Measurements from ENCODE around the gene SIDT2. TPM values are rescaled to one million over a fixed set of nuclear protein-coding genes. Genes with fewer than 3 reads are reported as not detected.

Gene SIDT2
- total and polyA plus RNA-seq, 2 of the 4 experiments (the other 2 are of a cell fraction): 7.3 to 30.3 TPM

DNA sequence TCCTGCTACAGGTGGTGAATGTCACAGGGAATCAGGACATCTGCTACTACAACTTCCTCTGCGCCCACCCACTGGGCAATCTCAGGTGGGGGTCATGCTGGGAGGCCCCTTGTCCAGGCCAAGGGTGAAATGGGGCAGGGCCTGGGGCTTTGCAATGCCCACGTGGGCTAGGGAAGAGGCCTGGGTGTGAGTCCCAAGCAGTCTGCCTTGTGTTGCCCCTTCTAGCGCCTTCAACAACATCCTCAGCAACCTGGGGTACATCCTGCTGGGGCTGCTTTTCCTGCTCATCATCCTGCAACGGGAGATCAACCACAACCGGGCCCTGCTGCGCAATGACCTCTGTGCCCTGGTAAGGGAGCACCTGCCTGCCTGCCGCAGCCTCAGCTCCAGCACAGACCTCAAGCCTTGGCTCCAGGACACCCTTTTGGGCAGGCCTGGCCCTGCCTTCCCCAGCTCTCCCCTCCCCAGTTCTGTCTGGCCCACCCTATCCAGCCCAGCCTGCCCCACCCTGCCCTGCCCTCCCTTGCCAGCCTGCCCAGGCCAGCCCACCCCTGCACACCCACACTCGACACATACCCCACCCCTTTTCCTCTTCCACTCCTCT, 11.5 kb downstream of the SIDT2 start:
- H3K9ac ChIP-seq (ENCODE audit: low read depth, low read length): no peak overlapping the region
- dilution Hi-C loops (cut with HindIII; ENCODE audit: low sequenced_read_pairs, unreplicated experiment): no loop called here

More for the DNA sequence above, 11.5 kb downstream of the SIDT2 start:
- Histone ChIP-seq H4K91ac (ENCODE audit: insufficient read depth, low read depth, low read length) (no peak overlapping the region), H3K56ac (ENCODE audit: extremely low read depth, insufficient read depth, low read length) (no peak overlapping the region), H3K9me3 (ENCODE audit: control insufficient read depth, insufficient read depth, low read length) (no peaks in the 10 kb centered on the region), H3K27ac (ENCODE audit: insufficient read depth, low read length) (no peak overlapping the region), H3K4me1 (ENCODE audit: control insufficient read depth, insufficient read depth, low read length) (no peaks in the 10 kb centered on the region), H3K79me1 (ENCODE audit: low read depth in 1 of 2, low read length in 2 of 2) (no peaks in the 10 kb centered on the region), H3K14ac (replicated peaks; ENCODE audit: low read depth, low read length) (no peak overlapping the region), H2BK20ac (ENCODE audit: low read depth, low read length) (no peak overlapping the region), H3K4me2 (ENCODE audit: low read depth, low read length) (no peak overlapping the region), H3K18ac (ENCODE audit: low read depth, low read length) (no peak overlapping the region), H2BK5ac (ENCODE audit: low read depth, low read length, poor library complexity, severe bottlenecking) (no peak overlapping the region), H3K23ac (ENCODE audit: low read depth, low read length) (no peak overlapping the region), H3K4ac (ENCODE audit: low read depth, low read length) (no peak overlapping the region), H4K8ac (ENCODE audit: low read depth in 2 of 2, low read length in 2 of 2) (no peak overlapping the region), H2BK120ac (ENCODE audit: low read depth, low read length) (no peak overlapping the region), H3K9me1 (ENCODE audit: insufficient read depth, low read length) (0 out of 2 replicates have a peak, but pooled peaks cover 4% of the 10 kb centered on the region), H3K4me3 (ENCODE audit: insufficient read depth, low read depth, low read length) (no peak overlapping the region), H2AK9ac (replicated peaks; ENCODE audit: low read depth, low read length, poor library complexity) (no peak overlapping the region), H3K27me3 (ENCODE audit: control insufficient read depth, insufficient read depth, low read length) (no peaks in the 10 kb centered on the region), H2AFZ (replicated peaks; ENCODE audit: low read length, poor library complexity) (no peak overlapping the region), H2BK15ac (ENCODE audit: low read depth, low read length) (no peak overlapping the region), H4K5ac (ENCODE audit: low read depth, low read length) (no peak overlapping the region), H3K36me3 (ENCODE audit: control insufficient read depth, insufficient read depth, low read length) (peaks cover 70% of the 10 kb centered on the region), H2AK5ac (ENCODE audit: low read depth, low read length) (no peak overlapping the region), H4K20me1 (ENCODE audit: insufficient read depth, low read length) (no peaks in the 10 kb centered on the region)
- in situ Hi-C loops (cut with MboI; ENCODE audit: low sequenced_read_pairs): no loop called here
- ATAC-seq (ENCODE audit: low read depth): no peak
- ChIA-PET POLR2A (ENCODE audit: unreplicated experiment) (no interaction called here), CTCF (no interaction called here)
- no TSS peak for BruUV-seq (replicated peaks)
- DNase-seq: no peak
- TF ChIP-seq, protein P1, sequence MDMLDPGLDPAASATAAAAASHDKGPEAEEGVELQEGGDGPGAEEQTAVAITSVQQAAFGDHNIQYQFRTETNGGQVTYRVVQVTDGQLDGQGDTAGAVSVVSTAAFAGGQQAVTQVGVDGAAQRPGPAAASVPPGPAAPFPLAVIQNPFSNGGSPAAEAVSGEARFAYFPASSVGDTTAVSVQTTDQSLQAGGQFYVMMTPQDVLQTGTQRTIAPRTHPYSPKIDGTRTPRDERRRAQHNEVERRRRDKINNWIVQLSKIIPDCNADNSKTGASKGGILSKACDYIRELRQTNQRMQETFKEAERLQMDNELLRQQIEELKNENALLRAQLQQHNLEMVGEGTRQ (IDR thresholded peaks at IDR 0.05; ENCODE audit: low read depth, low read length): no peak
- TF ChIP-seq MAFK (IDR thresholded peaks at IDR 0.05; ENCODE audit: low read depth, low read length) (no peak), NFE2L2 (IDR thresholded peaks at IDR 0.05; ENCODE audit: low read depth, low read length) (no peak)
- TF ChIP-seq, protein P2, sequence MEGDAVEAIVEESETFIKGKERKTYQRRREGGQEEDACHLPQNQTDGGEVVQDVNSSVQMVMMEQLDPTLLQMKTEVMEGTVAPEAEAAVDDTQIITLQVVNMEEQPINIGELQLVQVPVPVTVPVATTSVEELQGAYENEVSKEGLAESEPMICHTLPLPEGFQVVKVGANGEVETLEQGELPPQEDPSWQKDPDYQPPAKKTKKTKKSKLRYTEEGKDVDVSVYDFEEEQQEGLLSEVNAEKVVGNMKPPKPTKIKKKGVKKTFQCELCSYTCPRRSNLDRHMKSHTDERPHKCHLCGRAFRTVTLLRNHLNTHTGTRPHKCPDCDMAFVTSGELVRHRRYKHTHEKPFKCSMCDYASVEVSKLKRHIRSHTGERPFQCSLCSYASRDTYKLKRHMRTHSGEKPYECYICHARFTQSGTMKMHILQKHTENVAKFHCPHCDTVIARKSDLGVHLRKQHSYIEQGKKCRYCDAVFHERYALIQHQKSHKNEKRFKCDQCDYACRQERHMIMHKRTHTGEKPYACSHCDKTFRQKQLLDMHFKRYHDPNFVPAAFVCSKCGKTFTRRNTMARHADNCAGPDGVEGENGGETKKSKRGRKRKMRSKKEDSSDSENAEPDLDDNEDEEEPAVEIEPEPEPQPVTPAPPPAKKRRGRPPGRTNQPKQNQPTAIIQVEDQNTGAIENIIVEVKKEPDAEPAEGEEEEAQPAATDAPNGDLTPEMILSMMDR (conservative IDR thresholded peaks at IDR 0.05; ENCODE audit: low read depth, low read length): no peak
- TF ChIP-seq, protein P3, sequence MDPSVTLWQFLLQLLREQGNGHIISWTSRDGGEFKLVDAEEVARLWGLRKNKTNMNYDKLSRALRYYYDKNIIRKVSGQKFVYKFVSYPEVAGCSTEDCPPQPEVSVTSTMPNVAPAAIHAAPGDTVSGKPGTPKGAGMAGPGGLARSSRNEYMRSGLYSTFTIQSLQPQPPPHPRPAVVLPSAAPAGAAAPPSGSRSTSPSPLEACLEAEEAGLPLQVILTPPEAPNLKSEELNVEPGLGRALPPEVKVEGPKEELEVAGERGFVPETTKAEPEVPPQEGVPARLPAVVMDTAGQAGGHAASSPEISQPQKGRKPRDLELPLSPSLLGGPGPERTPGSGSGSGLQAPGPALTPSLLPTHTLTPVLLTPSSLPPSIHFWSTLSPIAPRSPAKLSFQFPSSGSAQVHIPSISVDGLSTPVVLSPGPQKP (IDR thresholded peaks at IDR 0.05; ENCODE audit: borderline replicate concordance, low read depth, low read length): no peak
- intact Hi-C loops (cut with micrococcal nuclease): no loop called here
- 93% methylated on average over 4 of the region's 8 CpGs; no CpG with 5 or more reads in 1 of the 2 experiments for WGBS, 2 experiments (ENCODE audit: extremely low coverage in 2 of 2, insufficient read length in 1 of 2)
